K562 (cell line): ENCODE data around the gene TNKS2. TPM values are rescaled to one million over a fixed set of nuclear protein-coding genes. Genes with fewer than 3 reads are reported as not detected.

Experiments used
- ATAC-seq: fragments of 200-7000 bp; cut with Tn5 transposase; 3 replicates; pipeline ENCODE4 v1.9.1; 2020; ENCODE audit warnings: moderate library complexity
- BruUV-seq: library from RNA; stranded (reverse); fragments of 400-500 nt; replicated peaks from 2 replicates; lab custom pipeline; 2021; lab: Mats Ljungman, UMichigan
- CTCF ChIA-PET: fragments of 300-600 bp; formaldehyde crosslinking; extraction: SDS; loops from one replicate; lab custom pipeline; 2021; ENCODE audit warnings: low intra/inter-chr PET ratio; lab: Yijun Ruan, JAX
- POLR2A ChIA-PET: fragments of 300-600, 350-650 bp; sonication (Branson Sonifier 250); formaldehyde crosslinking; extraction: SDS; loops from one replicate; lab custom pipeline; 2021; ENCODE audit warnings: antibody characterized with exemption, inconsistent platforms; lab: Yijun Ruan, JAX
- DNase-seq, 4 experiments: peaks; one replicate each; pipeline versions ENCODE4 v3.0.0 to v3.0.0-alpha.2; 2011 to 2018; ENCODE audit warnings: low spot score in 3 of 4, mixed read lengths in 3 of 4; ENCODE audit errors: extremely low read depth in 1 of 4
- FAIRE-seq: peaks from 2 replicates; lab custom pipeline; 2011; peaks lifted over from hg19 to GRCh38; lab: Jason Lieb, UNC
- H2AFZ ChIP-seq: 2 replicates; pipeline ENCODE4 v1.6.0; 2011; ENCODE audit warnings: low read depth, low read length, control low read depth, inconsistent platforms
- H3K27ac ChIP-seq: fragments of 200-600 bp; 3 replicates; pipeline ENCODE4 v1.8.0; 2011; ENCODE audit warnings: low read depth, mild to moderate bottlenecking, control low read depth, inconsistent platforms, low read length, moderate library complexity, mixed read lengths; ENCODE audit errors: extremely low read depth
- H3K27me3 ChIP-seq, 2 experiments: fragments of 300-600 bp in 1 of 2; 2 replicates in 1 of 2; 3 replicates in 1 of 2; pipeline versions ENCODE4 v1.6.0 to v1.8.0; 2011; ENCODE audit warnings: inconsistent platforms in 2 of 2, low read length in 2 of 2, mild to moderate bottlenecking in 1 of 2, mixed read lengths in 1 of 2, moderate library complexity in 1 of 2; ENCODE audit not compliant: control insufficient read depth in 2 of 2, insufficient read depth in 2 of 2
- H3K36me3 ChIP-seq: fragments of 300-600 bp; 3 replicates; pipeline ENCODE4 v1.8.0; 2011; ENCODE audit warnings: mild to moderate bottlenecking, low read length, inconsistent platforms; ENCODE audit not compliant: control insufficient read depth, insufficient read depth
- H3K4me1 ChIP-seq, 2 experiments: fragments of 200-600 bp in 1 of 2; replicated peaks in 1 of 2; 2 replicates in 1 of 2; 3 replicates in 1 of 2; pipeline versions ENCODE4 v1.5.1 to v1.8.0; 2011; ENCODE audit warnings: inconsistent platforms in 2 of 2, low read length in 2 of 2, mild to moderate bottlenecking in 1 of 2, mixed read lengths in 1 of 2, moderate library complexity in 1 of 2; ENCODE audit not compliant: control insufficient read depth in 2 of 2, insufficient read depth in 2 of 2
- H3K4me2 ChIP-seq: 2 replicates; pipeline ENCODE4 v1.6.1; 2011; ENCODE audit warnings: low read length, control low read depth, inconsistent platforms, mixed read lengths; ENCODE audit not compliant: insufficient read depth
- H3K4me3 ChIP-seq: fragments of 200-600 bp; sonication (generic), shearing (Covaris generic); 2 replicates; pipeline ENCODE4 v1.5.1; 2016; ENCODE audit warnings: control low read depth, inconsistent platforms
- H3K79me2 ChIP-seq: fragments of 200-600 bp; 3 replicates; pipeline ENCODE4 v1.8.0; 2011; ENCODE audit warnings: low read length, inconsistent platforms; ENCODE audit not compliant: control insufficient read depth, insufficient read depth
- H3K9ac ChIP-seq, 2 experiments: 2 replicates each; pipeline versions ENCODE4 v1.6.0 to v1.6.1; 2011; ENCODE audit warnings: low read depth in 2 of 2, low read length in 2 of 2, control low read depth in 1 of 2, inconsistent platforms in 1 of 2, mild to moderate bottlenecking in 1 of 2, mixed read lengths in 1 of 2; ENCODE audit not compliant: insufficient read depth in 1 of 2
- H3K9me1 ChIP-seq: one replicate; pipeline ENCODE4 v1.6.0; 2011; ENCODE audit warnings: inconsistent platforms, mild to moderate bottlenecking, low read length, moderate library complexity; ENCODE audit not compliant: control insufficient read depth, insufficient read depth
- H3K9me3 ChIP-seq: replicated peaks from 2 replicates; pipeline ENCODE4 v1.5.1; 2011; ENCODE audit warnings: low read depth, low read length, inconsistent platforms; ENCODE audit not compliant: control insufficient read depth, insufficient read depth
- H4K20me1 ChIP-seq: replicated peaks from 2 replicates; pipeline ENCODE4 v1.6.1; 2011; ENCODE audit warnings: low read length, inconsistent platforms, mixed read lengths; ENCODE audit not compliant: control insufficient read depth, insufficient read depth
- PYGO2 ChIP-seq: fragments of 450-650 bp; IDR thresholded peaks from 2 replicates; pipeline ENCODE4 v1.6.1; 2016; ENCODE audit warnings: mild to moderate bottlenecking, missing genetic modification characterization, moderate library complexity, missing compliant biosample characterization
- SMAD3 ChIP-seq: fragments of 450-650 bp; formaldehyde crosslinking; conservative IDR thresholded peaks from 2 replicates; pipeline ENCODE4 v1.4.0; 2020; ENCODE audit warnings: mild to moderate bottlenecking
- TGIF2 ChIP-seq: sonication (generic); formaldehyde crosslinking; IDR thresholded peaks from 2 replicates; pipeline ENCODE4 v1.8.1; 2022; ENCODE audit warnings: mild to moderate bottlenecking, missing genetic modification reagents, moderate library complexity
- ZNF232 ChIP-seq: sonication (generic); formaldehyde crosslinking; IDR thresholded peaks from 2 replicates; pipeline ENCODE4 v1.8.0; 2022; ENCODE audit warnings: mild to moderate bottlenecking, missing genetic modification reagents
- ZNF277 ChIP-seq: fragments of 250-450 bp; sonication (Bioruptor Pico); IDR thresholded peaks from 2 replicates; pipeline ENCODE4 v1.8.0; 2022; ENCODE audit warnings: inconsistent platforms, mild to moderate bottlenecking, moderate library complexity, borderline replicate concordance
- WGBS: fragments of 100-300 bp; shearing (Covaris generic); methylation state at CpG from one replicate; pipeline ENCODE4 v1.1.6; 2016; ENCODE audit warnings: low coverage, mixed read lengths; ENCODE audit not compliant: insufficient coverage; ENCODE audit errors: missing lambda C conversion rate; 5-methylcytosine and 5-hydroxymethylcytosine counted together
- in situ Hi-C: fragments of 300-500 bp; cut with MboI; formaldehyde crosslinking; loops from 4 replicates; pipeline ENCODE4 v1.15.0; 2018; ENCODE audit warnings: inconsistent platforms, mixed read lengths
- intact Hi-C: fragments of 100-400 bp; cut with micrococcal nuclease; formaldehyde crosslinking; loops from 2 replicates; pipeline ENCODE4 v1.14.2; 2022
- polyA plus RNA-seq, 8 experiments: library from polyadenylated mRNA; depleted of rRNA in 4 of 8; stranded (reverse) in 5 of 8; unstranded in 3 of 8; fragments of >200 nt; fragmentation: Nextera tagmentation in 2 of 8; fragmentation: Illumina TruSeq in 1 of 8; extraction: Ambion mirVana in 2 of 8; extraction: Trizol in 1 of 8; gene quantifications; 2 replicates each; pipeline versions ENCODE4 v1.2.1 to v1.2.3, GENCODE V29; 2011 to 2014; ENCODE audit warnings: inconsistent platforms in 1 of 8, missing spikeins in 1 of 8
- total RNA-seq, 7 experiments: library from RNA; depleted of rRNA in 6 of 7; stranded (reverse); fragments of >200 nt in 6 of 7; fragmentation: Illumina TruSeq in 2 of 7; extraction: Trizol in 2 of 7; gene quantifications; 2 replicates each; pipeline versions ENCODE4 v1.2.1 to v1.2.3, GENCODE V29; 2011 to 2021; ENCODE audit warnings: low replicate concordance in 1 of 7

TNKS2 gene
- total and polyA plus RNA-seq, 9 of the 15 experiments (the other 6 are each of a cell fraction or from before 2014, with no cell fraction given) = 3.5 to 19.8 (median 8.6) TPM

GRCh38 chr10:91772461-91772860 lies 25.8 kb upstream of the TNKS2 start:
- Histone ChIP-seq H3K36me3 (no peaks in the 10 kb centered on the region), H3K4me3 (no peak overlapping the region), H3K9me1 (no peaks in the 10 kb centered on the region), H4K20me1 (no peaks in the 10 kb centered on the region), H3K27me3 (no peaks in the 10 kb centered on the region; a peak in 1 of 5 replicates), H3K4me2 (no peak overlapping the region), H3K9me3 (no peaks in the 10 kb centered on the region)
- WGBS = 5% methylated on average over 2 of the region's 2 CpGs
- in situ Hi-C loops = loop anchor here (25.0 kb wide), 1 partner anchor 665 kb away; no protein-coding TSS in a partner anchor
- FAIRE-seq = no peak
- no TSS peak for BruUV-seq
- no peak for DNase-seq
- POLR2A ChIA-PET = interaction anchor here (0.8 kb wide), 1 partner anchor 232 kb away, joined by 4 read pairs; no protein-coding TSS in a partner anchor
- no peak for TF ChIP-seq SMAD3 (CRISPR knock-in tag)
- no peak for TF ChIP-seq ZNF232 (CRISPR knock-in tag)
- TF ChIP-seq PYGO2 (tag) = no peak
- TF ChIP-seq TGIF2 (CRISPR knock-in tag) = no peak
- no peak for TF ChIP-seq ZNF277
- TF ChIP-seq, all 486 proteins: peak for 0
- Histone ChIP-seq H3K9ac (no peak overlapping the region), H3K4me1 (no peaks in the 10 kb centered on the region), H2AFZ (no peak overlapping the region), H3K27ac (no peak overlapping the region), H3K79me2 (no peaks in the 10 kb centered on the region)
- no peak for ATAC-seq
- CTCF ChIA-PET = no interaction called here
- intact Hi-C loops = no loop called here
